Natural killer cell (primary cell): ENCODE data around the gene FBXW4. TPM values are rescaled to one million over a fixed set of nuclear protein-coding genes. Genes with fewer than 3 reads are reported as not detected.

ENCODE experiments used
- ATAC-seq, 3 donors: fragments of 150-1000 bp in 2 of 3; fragments of 200-7000 bp in 1 of 3; cut with Tn5 transposase; 1 replicate in 1 of 3; 2 replicates in 2 of 3; pipeline ENCODE4 v1.10.0; 2021; ENCODE audit warnings: mild to moderate bottlenecking in 2 of 3, moderate library complexity in 2 of 3
- DNase-seq, 2 donors: peaks; one replicate each; pipeline versions ENCODE4 v3.0.0 to v3.0.0-alpha.2; 2013 to 2021; ENCODE audit warnings: mixed read lengths in 1 of 2
- H3K27ac ChIP-seq: one replicate; pipeline ENCODE4 v1.5.1; 2013; ENCODE audit warnings: mild to moderate bottlenecking, low read length
- H3K27me3 ChIP-seq: one replicate; pipeline ENCODE4 v1.6.1; 2013; ENCODE audit warnings: low read length; ENCODE audit not compliant: control insufficient read depth, insufficient read depth
- H3K36me3 ChIP-seq: one replicate; pipeline ENCODE4 v1.6.1; 2013; ENCODE audit warnings: low read length; ENCODE audit not compliant: control insufficient read depth, insufficient read depth
- H3K4me1 ChIP-seq: one replicate; pipeline ENCODE4 v1.6.1; 2013; ENCODE audit warnings: low read length; ENCODE audit not compliant: control insufficient read depth, insufficient read depth
- H3K4me3 ChIP-seq: one replicate; pipeline ENCODE4 v1.5.1; 2013; ENCODE audit warnings: low read length
- H3K9me3 ChIP-seq: one replicate; pipeline ENCODE4 v1.6.1; 2013; ENCODE audit warnings: low read length; ENCODE audit not compliant: control insufficient read depth, insufficient read depth
- H3K27ac Mint-ChIP-seq, 2 donors: one replicate each; pipeline ENCODE4 v1.8.0; 2022; ENCODE audit warnings: mild to moderate bottlenecking in 2 of 2, mixed read lengths in 2 of 2, moderate library complexity in 1 of 2
- H3K27me3 Mint-ChIP-seq, 2 donors: one replicate each; pipeline ENCODE4 v1.8.0; 2022; ENCODE audit warnings: low read depth in 2 of 2, mixed read lengths in 2 of 2
- H3K36me3 Mint-ChIP-seq: one replicate; pipeline ENCODE4 v1.8.0; 2022; ENCODE audit warnings: mixed read lengths
- H3K4me1 Mint-ChIP-seq, 2 donors: one replicate each; pipeline ENCODE4 v1.8.0; 2022; ENCODE audit warnings: mixed read lengths in 2 of 2
- H3K4me3 Mint-ChIP-seq: one replicate; pipeline ENCODE4 v1.8.0; 2022; ENCODE audit warnings: mild to moderate bottlenecking, moderate library complexity, mixed read lengths
- H3K9me3 Mint-ChIP-seq, 2 donors: one replicate each; pipeline ENCODE4 v1.8.0; 2022; ENCODE audit warnings: mixed read lengths in 2 of 2
- WGBS: methylation state at CpG from one replicate; pipeline ENCODE4 v1.1.7; 2013; ENCODE audit warnings: missing lambda C conversion rate; ENCODE audit not compliant: insufficient coverage; 5-methylcytosine and 5-hydroxymethylcytosine counted together
- intact Hi-C: fragments of 100-400 bp; cut with micrococcal nuclease; formaldehyde crosslinking; loops from one replicate; pipeline ENCODE4 v1.14.2; 2022
- total RNA-seq, 4 donors: library from RNA; stranded (reverse); fragments of 120-200 nt in 1 of 4; gene quantifications; one replicate each; pipeline versions ENCODE4 v1.2.3 to v1.2.4, GENCODE V29; 2013 to 2022
- TF ChIP-seq, protein P1 (sequence below): fragments of 200-600 bp; IDR thresholded peaks from one replicate; pipeline ENCODE4 v1.8.0; 2022; ENCODE audit warnings: antibody characterized with exemption

The FBXW4 gene
- total RNA-seq, 3 donors from 2014 or later (not counting 1 experiment from before 2014, with no cell fraction given) = 85.9 to 106 (median 91.9) TPM

GRCh38 chr10:101693651-101693977 lies 1.4 kb downstream of the FBXW4 start:
- intact Hi-C loops = no loop called here
- Histone ChIP-seq H3K27me3 (no peaks in the 10 kb centered on the region), H3K9me3 (no peaks in the 10 kb centered on the region), H3K4me1 (peaks cover 18% of the 10 kb centered on the region), H3K27ac (peak overlapping the region; percentile 98), H3K36me3 (no peaks in the 10 kb centered on the region), H3K4me3 (peak overlapping the region; percentile 85)
- Mint-ChIP-seq H3K4me3 (peak overlapping the region; percentile 94), H3K27ac (peak overlapping the region; percentile 95 to 99), H3K9me3 (no peaks in the 10 kb centered on the region), H3K27me3 (no peaks in the 10 kb centered on the region), H3K36me3 (no peaks in the 10 kb centered on the region), H3K4me1 (peaks cover 45 to 49% of the 10 kb centered on the region in 2 donors)
- TF ChIP-seq, protein P1, sequence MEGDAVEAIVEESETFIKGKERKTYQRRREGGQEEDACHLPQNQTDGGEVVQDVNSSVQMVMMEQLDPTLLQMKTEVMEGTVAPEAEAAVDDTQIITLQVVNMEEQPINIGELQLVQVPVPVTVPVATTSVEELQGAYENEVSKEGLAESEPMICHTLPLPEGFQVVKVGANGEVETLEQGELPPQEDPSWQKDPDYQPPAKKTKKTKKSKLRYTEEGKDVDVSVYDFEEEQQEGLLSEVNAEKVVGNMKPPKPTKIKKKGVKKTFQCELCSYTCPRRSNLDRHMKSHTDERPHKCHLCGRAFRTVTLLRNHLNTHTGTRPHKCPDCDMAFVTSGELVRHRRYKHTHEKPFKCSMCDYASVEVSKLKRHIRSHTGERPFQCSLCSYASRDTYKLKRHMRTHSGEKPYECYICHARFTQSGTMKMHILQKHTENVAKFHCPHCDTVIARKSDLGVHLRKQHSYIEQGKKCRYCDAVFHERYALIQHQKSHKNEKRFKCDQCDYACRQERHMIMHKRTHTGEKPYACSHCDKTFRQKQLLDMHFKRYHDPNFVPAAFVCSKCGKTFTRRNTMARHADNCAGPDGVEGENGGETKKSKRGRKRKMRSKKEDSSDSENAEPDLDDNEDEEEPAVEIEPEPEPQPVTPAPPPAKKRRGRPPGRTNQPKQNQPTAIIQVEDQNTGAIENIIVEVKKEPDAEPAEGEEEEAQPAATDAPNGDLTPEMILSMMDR = no peak
- WGBS = 4% methylated on average over 4 of the region's 4 CpGs
- peak; percentile 21 to 35 (median 28) for ATAC-seq
- no peak for DNase-seq

DNA sequence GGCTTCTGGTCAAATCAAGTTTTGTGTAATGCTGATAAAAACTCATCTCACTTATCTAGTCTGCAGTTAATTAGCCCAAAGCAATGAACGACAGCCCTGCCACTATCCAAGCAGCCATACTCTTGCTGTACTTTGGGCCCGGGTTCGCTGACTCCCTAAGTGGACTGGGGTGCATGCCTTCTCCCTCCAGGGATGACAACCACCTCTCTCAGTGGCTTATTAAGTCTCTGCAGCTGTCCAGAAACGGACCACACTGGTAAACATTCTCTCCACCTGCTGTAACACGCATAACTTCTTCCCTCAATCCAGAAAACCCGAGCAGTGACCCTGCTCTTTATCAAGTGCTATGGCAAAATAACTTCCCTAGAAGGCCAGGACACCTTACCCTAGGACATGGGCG lies 3.9 kb downstream of the FBXW4 start:
- H3K4me3 Mint-ChIP-seq = no peak overlapping the region
- peak overlapping the region; percentile 72 to 99 for H3K27ac Mint-ChIP-seq
- peaks cover 66 to 73% of the 10 kb centered on the region in 2 donors for H3K4me1 Mint-ChIP-seq
- peaks cover 18% of the 10 kb centered on the region for H3K4me1 ChIP-seq
- WGBS = 89% methylated on average over 7 of the region's 7 CpGs
- no peak for DNase-seq
- no peak overlapping the region for H3K27ac ChIP-seq
- H3K27me3 Mint-ChIP-seq = no peaks in the 10 kb centered on the region
- intact Hi-C loops = no loop called here
- TF ChIP-seq, protein P1 = no peak
- H3K27me3 ChIP-seq = no peaks in the 10 kb centered on the region
- H3K9me3 Mint-ChIP-seq = no peaks in the 10 kb centered on the region
- H3K9me3 ChIP-seq = no peaks in the 10 kb centered on the region
- H3K36me3 Mint-ChIP-seq = no peaks in the 10 kb centered on the region
- H3K36me3 ChIP-seq = peaks cover 2% of the 10 kb centered on the region
- no peak for ATAC-seq
- H3K4me3 ChIP-seq = no peak overlapping the region

GRCh38 chr10:101690461-101690860 lies 4.5 kb downstream of the FBXW4 start:
- H3K27me3 ChIP-seq = no peaks in the 10 kb centered on the region
- Mint-ChIP-seq H3K27me3 (no peaks in the 10 kb centered on the region), H3K27ac (peak overlapping the region; percentile 72 to 99), H3K36me3 (no peaks in the 10 kb centered on the region), H3K9me3 (no peaks in the 10 kb centered on the region), H3K4me1 (peaks cover 70 to 74% of the 10 kb centered on the region in 2 donors), H3K4me3 (no peak overlapping the region)
- intact Hi-C loops = no loop called here
- DNase-seq (no peak), ATAC-seq (no peak)
- H3K36me3 ChIP-seq = peaks cover 2% of the 10 kb centered on the region
- TF ChIP-seq, protein P1 = no peak
- peaks cover 15% of the 10 kb centered on the region for H3K4me1 ChIP-seq
- no peaks in the 10 kb centered on the region for H3K9me3 ChIP-seq
- 91% methylated on average over 7 of the region's 7 CpGs for WGBS
- no peak overlapping the region for H3K27ac ChIP-seq
- no peak overlapping the region for H3K4me3 ChIP-seq

GRCh38 chr10:101687071-101687658 lies 7.8 kb downstream of the FBXW4 start:
- ATAC-seq = no peak
- WGBS = 80% methylated on average over 3 of the region's 3 CpGs
- peaks cover 8% of the 10 kb centered on the region for H3K4me1 ChIP-seq
- H3K4me3 ChIP-seq = no peak overlapping the region
- DNase-seq = no peak
- Mint-ChIP-seq H3K9me3 (no peaks in the 10 kb centered on the region), H3K36me3 (no peaks in the 10 kb centered on the region), H3K27me3 (no peaks in the 10 kb centered on the region), H3K27ac (peak overlapping the region; percentile 56 to 72), H3K4me1 (peaks cover 80 to 82% of the 10 kb centered on the region in 2 donors), H3K4me3 (no peak overlapping the region)
- TF ChIP-seq, protein P1 = no peak
- intact Hi-C loops = no loop called here
- H3K27me3 ChIP-seq = no peaks in the 10 kb centered on the region
- H3K27ac ChIP-seq = no peak overlapping the region
- no peaks in the 10 kb centered on the region for H3K9me3 ChIP-seq
- H3K36me3 ChIP-seq = peaks cover 2% of the 10 kb centered on the region
